Left colon (tissue), 2 donors: ENCODE measurements around the gene SF1. TPM values are rescaled to one million over a fixed set of nuclear protein-coding genes. Genes with fewer than 3 reads are reported as not detected.

Source experiments
- ATAC-seq: fragments of 200-7000 bp; cut with Tn5 transposase; one replicate; pipeline ENCODE4 v1.9.1; 2020; ENCODE audit warnings: mild to moderate bottlenecking, moderate library complexity
- DNase-seq, 2 donors: peaks; one replicate each; pipeline ENCODE4 v3.0.0-alpha.2; 2020
- intact Hi-C, 2 donors: fragments of 100-400 bp; cut with DNase I in 1 of 2; cut with micrococcal nuclease in 1 of 2; formaldehyde crosslinking; loops; one replicate each; pipeline versions ENCODE4 v1.11.2 to v1.14.0; 2022; cut with DNase I, micrococcal nuclease
- total RNA-seq, 2 donors: library from RNA; stranded (reverse); fragmentation: NEBNext Ultra II Directional; extraction: Animal tissue kit (Norgen Biotek cat#: 25700); gene quantifications; one replicate each; pipeline ENCODE4 v1.2.1, GENCODE V29; 2021
- donor health status: DM: no; HTN: no; CAD: no.
- donor health status: DM: yes; HTN: yes; CAD: no.

Gene SF1
- total RNA-seq, 2 donors from 2014 or later: 201 to 216 TPM

- intact Hi-C loops: no loop called here
- DNase-seq: peak in 1 of 2 donors; percentile 21
- no peak for ATAC-seq
Observed at GRCh38 chr11:64765851-64766665, 12.3 kb downstream of the SF1 start.

DNA sequence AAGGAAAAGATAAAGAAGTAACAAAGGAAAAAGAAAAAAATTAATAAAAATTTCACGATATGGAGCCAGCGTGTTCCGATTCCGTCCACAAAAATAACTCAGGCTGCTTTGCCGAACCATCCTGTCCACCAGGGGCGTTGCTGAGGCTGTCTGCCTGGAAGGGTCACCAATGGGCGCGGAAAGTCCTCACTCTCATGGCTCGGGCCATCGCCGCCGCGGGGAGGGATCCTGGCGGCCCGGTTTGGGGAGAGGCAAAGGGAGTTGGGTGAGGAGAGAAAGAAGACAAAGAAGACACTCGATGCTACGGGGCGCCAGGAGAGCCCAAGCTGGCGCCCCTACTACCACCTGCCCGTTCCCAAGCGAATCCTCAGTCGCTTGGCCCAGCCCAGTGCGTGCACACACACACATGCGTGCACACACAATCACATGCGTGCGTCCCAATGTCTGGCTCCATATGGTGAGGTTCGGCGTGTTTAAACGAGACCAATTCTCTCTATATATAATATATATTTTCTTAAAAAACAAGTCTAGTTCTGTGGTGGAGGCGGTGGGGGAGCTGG is 13.0 kb downstream of the SF1 start:
- intact Hi-C loops: no loop called here
- ATAC-seq (no peak), DNase-seq (peak in 1 of 2 donors; percentile 26)

GRCh38 chr11:64764753-64765152 is 13.6 kb downstream of the SF1 start:
- ATAC-seq (no peak), DNase-seq (no peak)
- intact Hi-C loops: no loop called here

GRCh38 chr11:64764040-64764611 is 14.2 kb downstream of the SF1 start:
- intact Hi-C loops: no loop called here
- ATAC-seq (no peak), DNase-seq (peak in 1 of 2 donors; percentile 23)

GRCh38 chr11:64763526-64764039 is 14.8 kb downstream of the SF1 start:
- DNase-seq (peak in 1 of 2 donors; percentile 59), ATAC-seq (no peak)
- intact Hi-C loops: no loop called here

DNA sequence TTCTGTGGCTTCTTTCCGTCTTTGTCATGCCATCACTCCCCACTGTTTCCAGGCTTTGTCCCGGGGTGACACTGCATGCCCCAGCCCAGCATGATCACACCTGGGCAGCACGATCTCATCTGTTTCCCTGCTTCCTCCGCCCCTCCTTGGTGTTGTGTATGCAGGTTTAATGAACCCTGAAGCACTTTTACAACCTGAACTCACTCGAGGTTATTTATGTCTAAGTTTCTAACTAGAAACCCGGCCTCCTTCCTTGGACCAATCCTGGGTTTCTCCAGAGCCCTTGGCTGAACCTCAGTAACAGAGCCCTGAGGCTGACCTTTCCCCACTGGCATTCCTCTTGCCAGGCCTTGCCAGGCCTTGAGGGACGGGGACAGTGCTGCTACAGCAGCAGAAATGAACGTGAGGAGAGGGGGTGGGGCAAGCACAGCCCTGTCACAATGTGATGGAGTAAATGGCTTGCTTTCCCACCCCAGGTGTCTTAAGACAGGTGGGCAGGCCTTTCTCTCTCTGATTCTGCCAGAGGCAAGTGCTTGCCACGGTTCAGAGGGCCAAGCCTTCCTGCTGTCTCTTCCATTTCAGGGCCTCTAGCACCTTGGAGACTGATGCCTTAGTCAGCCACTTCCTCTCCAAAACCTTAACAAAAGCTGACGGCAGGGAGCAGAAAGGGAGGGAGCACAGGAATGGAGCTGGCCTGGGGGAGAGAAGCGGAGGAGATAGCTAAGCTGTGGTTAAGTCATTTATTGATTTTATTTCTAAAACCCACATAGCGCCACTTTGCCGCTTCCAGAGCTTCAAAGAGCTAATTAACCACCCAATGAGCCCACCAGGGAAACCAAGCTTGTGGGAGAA is 15.4 kb downstream of the SF1 start:
- peak in 1 of 2 donors; percentile 22 for DNase-seq
- peak; percentile 10 for ATAC-seq
- intact Hi-C loops: no loop called here

DNA sequence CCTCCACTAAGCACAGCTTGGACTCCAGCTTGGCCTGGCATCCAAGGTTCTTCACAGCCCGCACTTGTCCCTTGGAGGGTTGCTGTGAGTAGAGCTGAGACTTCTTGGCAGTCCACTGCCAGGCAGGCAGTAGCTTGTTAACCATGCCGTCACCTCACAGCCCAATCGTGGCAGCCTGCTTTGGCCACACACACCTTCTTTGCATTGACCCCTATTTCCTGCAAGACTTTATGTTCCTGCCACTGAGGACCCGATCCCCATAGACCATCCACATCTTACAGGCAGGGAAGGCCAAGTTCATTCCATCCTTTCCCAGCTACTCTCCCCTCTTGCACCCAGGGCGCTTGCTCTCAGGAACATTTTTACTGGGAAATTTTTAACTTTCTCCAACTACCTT is 16.1 kb downstream of the SF1 start:
- peak; percentile 5 for ATAC-seq
- DNase-seq: peak in 1 of 2 donors; percentile 28
- intact Hi-C loops: no loop called here

GRCh38 chr11:64760759-64761420 is 17.5 kb downstream of the SF1 start:
- intact Hi-C loops: no loop called here
- ATAC-seq (peak; percentile 2), DNase-seq (peak in 1 of 2 donors; percentile 23)

- intact Hi-C loops: no loop called here
- peak; percentile 37 to 58 for DNase-seq
- peak; percentile 19 for ATAC-seq
Observed at GRCh38 chr11:64759722-64760719, 18.3 kb downstream of the SF1 start, which contains the start of gene PYGM. TSS of gene PYGM (minus strand) at chr11:64759974. CDS start at chr11:64759898, 76 bp downstream.

DNA sequence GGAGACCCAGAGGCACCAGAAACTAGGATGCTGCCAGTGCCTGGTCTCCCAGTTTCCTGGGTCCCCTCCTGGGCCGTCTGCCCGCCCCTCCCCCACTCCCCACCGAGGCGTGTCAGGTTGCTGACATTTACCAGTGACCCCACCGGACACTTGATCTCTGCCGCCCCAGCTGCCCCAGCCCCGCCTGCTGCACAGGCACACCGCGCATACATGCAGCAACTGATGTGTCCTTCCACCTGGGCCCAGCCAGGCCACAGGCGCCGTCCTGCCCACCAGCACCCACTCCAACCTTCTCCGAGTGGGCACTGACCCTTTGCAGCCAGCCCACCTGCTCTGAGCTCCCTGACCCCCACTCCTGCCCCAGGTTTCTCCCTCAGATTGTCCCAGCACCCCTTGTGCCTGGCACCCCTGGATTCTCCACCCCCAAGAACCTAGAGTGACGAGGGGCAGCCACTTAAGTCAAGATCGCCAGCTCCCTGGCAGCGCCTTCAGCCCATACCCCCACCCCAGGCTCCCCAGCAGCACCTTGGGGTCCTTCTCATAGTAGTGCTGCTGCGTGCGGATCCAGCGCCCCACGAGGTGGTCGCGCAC is 19.1 kb downstream of the SF1 start:
- intact Hi-C loops: no loop called here
- DNase-seq: peak in 1 of 2 donors; percentile 30
- no peak for ATAC-seq

DNA sequence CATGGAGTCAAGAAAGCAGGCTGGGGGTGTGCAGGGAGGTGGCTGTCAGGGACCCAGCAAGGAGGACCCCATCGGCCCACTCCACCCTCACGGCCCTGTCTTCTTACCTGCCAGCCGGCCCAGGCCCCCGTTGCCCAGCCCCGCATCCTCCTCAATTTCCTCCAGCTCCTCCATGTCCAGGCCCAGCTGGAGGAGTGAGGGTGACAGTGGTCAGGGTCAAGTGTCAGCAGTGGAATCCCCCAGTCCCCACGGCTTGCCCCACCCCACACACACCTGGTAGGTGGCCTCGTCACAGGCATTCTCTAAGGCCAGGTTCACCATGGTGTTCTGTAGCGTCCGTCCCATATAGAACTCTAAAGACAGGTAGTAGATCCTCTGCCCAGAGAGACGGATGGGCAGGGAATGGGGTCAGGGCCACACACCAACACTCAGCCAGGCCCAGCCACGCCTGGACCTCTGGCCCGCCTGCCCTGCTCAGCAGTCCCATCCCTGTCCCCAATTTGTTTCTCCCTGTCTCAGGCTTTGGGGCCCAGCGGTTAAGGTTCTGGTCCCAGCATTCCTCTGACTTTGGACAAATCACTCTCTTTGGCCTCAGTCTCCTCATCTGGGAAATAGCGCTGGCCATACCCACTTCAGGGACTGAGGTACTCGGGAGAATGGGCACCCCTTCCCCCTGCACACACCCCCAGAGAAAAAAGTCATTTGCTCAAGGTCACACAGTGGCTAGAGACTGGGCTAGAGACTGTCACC is 19.8 kb downstream of the SF1 start:
- intact Hi-C loops: no loop called here
- ATAC-seq: no peak
- peak in 1 of 2 donors; percentile 10 for DNase-seq

DNA sequence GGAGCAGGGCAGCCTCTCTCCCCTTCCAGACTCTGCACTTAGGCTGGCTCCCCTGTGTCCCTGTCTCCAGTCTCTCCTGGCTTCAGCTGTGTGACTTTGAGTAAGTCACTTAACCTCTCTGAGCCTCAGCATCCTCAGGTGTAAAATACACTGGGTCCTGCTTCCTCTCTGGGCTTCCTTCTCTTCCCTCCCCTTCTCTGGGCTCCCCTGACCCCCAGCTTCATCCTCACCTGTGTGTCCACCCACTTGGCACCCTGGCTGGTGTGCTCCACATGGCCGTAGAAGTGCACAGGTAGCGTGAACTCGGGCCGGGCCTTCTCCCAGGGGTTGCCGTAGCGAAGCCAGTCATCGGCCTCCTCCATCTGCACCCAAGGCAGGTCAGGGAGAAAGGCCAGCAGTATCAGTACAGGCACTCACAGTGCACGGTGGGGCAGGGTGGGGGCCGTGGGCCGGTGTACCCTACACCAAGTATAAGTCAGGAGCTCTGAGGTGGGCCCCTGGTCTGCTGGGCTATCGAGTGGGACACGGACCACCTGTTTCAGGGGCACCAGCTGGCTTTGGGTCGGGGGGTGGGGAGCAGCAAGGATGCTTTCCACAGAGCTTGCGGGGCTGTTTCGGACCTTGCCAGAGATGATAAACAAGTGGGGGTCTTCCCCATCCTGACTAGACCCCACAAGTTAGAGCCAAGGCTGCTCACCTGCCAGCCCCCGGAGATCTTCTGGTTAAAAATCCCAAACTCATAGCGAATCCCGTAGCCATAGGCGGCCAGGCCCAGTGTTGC is 20.6 kb downstream of the SF1 start:
- DNase-seq: no peak
- intact Hi-C loops: no loop called here
- no peak for ATAC-seq

DNA sequence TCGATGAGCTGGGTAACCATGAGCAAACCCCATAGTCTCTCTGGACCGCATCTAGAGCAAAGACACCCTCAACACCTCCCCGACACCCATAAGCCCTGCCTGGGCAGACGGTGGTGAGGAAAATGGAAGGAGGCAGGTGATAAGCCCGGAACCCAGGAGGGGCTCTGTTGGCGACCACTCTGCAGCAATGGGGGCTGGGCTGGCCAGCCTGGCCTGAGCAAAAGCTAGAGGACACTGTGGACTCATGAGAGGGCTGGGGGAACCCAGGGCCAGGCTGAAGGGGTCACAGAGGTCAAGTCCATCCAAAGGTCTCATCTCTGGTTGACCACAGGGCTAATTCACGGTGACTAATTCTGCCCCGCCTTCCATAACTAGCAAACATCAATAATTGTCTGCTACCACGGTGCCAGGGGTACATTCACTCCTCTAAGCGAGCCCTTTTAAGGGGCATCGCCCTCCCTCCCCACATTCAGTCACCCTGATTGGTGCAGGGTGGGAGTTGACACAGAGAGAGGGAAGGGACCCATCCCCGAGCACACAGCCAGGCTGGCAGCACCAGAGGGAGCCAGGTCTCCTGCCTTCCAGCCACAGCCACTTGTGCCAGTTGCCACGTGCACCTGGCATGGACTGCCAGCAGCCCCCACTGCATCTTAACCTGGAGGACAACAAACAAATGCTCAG is 22.5 kb downstream of the SF1 start:
- intact Hi-C loops: no loop called here
- DNase-seq (no peak), ATAC-seq (no peak)

DNA sequence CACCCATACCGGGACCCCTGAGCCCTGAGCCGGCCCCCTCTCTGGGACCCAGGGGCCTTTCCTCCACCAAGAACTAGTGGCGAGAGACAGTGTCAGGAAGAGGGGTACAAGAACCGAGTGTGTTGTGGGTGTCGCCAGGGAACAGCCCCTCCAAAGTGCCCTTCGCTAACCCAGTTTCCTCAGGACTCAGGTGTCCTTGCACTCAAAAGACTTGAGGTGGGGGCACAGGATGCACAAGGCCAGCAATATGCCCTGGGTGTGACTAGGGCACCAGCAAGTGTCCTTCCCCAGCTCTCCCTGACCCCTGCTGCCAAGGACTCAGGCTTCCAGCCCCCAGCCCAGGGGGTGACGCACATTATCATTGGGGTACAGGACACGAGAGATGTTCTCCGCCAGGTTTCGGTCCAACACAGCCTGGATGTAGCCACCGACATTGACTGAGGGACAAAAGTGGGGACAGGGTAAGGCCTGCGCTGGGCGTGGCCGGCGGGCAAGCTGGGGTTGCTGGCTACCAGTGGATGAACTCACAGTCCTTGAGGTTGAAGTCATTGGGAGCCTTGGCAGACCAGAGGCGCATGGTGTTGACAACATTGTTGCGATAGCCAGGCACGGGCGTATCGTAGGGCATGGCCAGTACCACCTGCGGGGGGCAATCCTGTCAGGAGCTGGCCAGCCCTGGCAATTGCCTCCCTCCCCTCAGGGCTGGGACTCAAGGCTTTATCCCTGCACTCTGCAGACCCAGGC is 23.3 kb downstream of the SF1 start:
- no peak for DNase-seq
- no peak for ATAC-seq
- intact Hi-C loops: no loop called here
